ENCODE data around the gene ASL. TPM values are rescaled to one million over a fixed set of nuclear protein-coding genes. Genes with fewer than 3 reads are reported as not detected.
"Not testable (repeated sequence)": the region's sequence is repeated elsewhere in the genome, so short reads cannot be mapped to it uniquely, and the experiment has no call there.

Gene ASL
- total RNA-seq, 4 donors from 2014 or later: 14.6 to 29.0 (median 27.9) TPM

DNA sequence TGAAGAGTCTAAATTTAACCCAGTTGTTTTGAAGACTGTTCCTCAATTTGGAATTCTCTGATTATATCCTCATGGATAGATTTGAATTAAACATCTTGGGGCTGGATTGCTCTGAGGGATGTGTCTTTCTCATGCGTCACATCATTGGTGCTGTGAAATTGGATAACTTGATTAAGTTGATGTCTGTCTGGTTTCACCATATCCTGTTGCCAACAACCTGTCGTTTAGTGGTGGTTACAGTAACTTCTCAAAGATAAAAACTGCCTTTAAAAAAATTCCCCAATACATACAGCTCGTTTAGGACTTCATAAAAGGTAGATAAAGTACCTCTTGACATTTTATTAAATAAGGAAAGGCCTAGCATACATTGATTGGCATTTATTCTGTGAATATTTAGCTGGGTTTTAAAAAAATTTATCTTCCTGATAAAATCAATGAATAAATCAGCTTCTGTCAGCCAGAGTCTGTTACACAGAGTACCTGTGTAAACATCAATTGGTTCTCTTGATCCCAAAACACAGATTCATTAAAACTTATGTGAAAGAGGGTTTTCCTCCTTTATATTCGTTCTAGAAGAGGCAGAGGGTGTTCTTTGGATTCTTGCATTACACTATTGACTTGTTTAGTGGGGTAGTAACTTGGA lies 49.6 kb downstream of the ASL start:
- no peak for TF ChIP-seq POLR2A (IDR thresholded peaks at IDR 0.05)
- TF ChIP-seq CTCF (IDR thresholded peaks at IDR 0.05): no peak
- peak in 1 of 2 donors; percentile 6 for DNase-seq (ENCODE audit: low spot score in 2 of 2)
- H3K4me3 ChIP-seq (ENCODE audit: low read depth, poor library complexity, severe bottlenecking): no peak overlapping the region
- intact Hi-C loops (cut with DNase I; ENCODE audit: low total_unique reads): no loop called here
- 12 to 22% methylated on average over 4 of the region's 4 CpGs for WGBS, 2 donors

GRCh38 chr7:66125781-66126352 lies 50.2 kb downstream of the ASL start:
- intact Hi-C loops (cut with DNase I; ENCODE audit: low total_unique reads); H3K4me3 ChIP-seq (ENCODE audit: low read depth, poor library complexity, severe bottlenecking): not testable (repeated sequence)
- peak in 1 of 2 donors; percentile 18 for DNase-seq (ENCODE audit: low spot score in 2 of 2)
- 72 to 75% methylated on average over 6 of the region's 6 CpGs for WGBS, 2 donors

DNA sequence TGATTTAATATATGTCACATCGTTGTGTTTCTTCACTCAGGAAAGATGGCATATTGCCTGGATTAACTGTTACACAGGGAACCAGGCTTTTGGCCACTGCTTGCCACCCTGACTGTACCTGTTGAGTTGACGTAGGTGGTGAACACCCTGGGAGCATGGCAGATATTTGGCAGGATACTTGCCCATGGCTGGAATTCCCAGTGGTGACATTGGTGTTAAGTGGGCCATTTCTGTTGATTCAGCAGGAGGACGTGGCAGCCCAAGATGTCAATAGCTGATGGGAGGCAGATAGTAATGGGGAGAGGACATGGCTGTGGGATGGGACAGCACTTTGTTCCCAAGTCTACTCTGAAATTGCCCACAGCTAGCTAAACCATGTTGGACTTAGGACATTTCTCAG lies 51.6 kb downstream of the ASL start:
- intact Hi-C loops (cut with DNase I; ENCODE audit: low total_unique reads); H3K4me3 ChIP-seq (ENCODE audit: low read depth, poor library complexity, severe bottlenecking): not testable (repeated sequence)
- DNase-seq (ENCODE audit: low spot score in 2 of 2): peak in 1 of 2 donors; percentile 65
- WGBS, 2 donors: 65 to 73% methylated on average over 3 of the region's 3 CpGs

- intact Hi-C loops (cut with DNase I; ENCODE audit: low total_unique reads): no loop called here
- DNase-seq (ENCODE audit: low spot score in 2 of 2): peak in 1 of 2 donors; percentile 32
- WGBS, 2 donors: 68 to 69% methylated on average over 8 of the region's 8 CpGs
- TF ChIP-seq POLR2A (IDR thresholded peaks at IDR 0.05): no peak
- no peak for TF ChIP-seq CTCF (IDR thresholded peaks at IDR 0.05)
- H3K4me3 ChIP-seq (ENCODE audit: low read depth, poor library complexity, severe bottlenecking): no peak overlapping the region
Measured at GRCh38 chr7:66138994-66139752, 63.6 kb downstream of the ASL start.

GRCh38 chr7:66140924-66141323 lies 65.3 kb downstream of the ASL start:
- no peak for TF ChIP-seq CTCF (IDR thresholded peaks at IDR 0.05)
- TF ChIP-seq POLR2A (IDR thresholded peaks at IDR 0.05): no peak
- peak; percentile 72 to 93 for DNase-seq (ENCODE audit: low spot score in 2 of 2)
- WGBS, 2 donors: 17 to 19% methylated on average over 4 of the region's 4 CpGs
- H3K4me3 ChIP-seq (ENCODE audit: low read depth, poor library complexity, severe bottlenecking): no peak overlapping the region
- intact Hi-C loops (cut with DNase I; ENCODE audit: low total_unique reads): no loop called here

DNA sequence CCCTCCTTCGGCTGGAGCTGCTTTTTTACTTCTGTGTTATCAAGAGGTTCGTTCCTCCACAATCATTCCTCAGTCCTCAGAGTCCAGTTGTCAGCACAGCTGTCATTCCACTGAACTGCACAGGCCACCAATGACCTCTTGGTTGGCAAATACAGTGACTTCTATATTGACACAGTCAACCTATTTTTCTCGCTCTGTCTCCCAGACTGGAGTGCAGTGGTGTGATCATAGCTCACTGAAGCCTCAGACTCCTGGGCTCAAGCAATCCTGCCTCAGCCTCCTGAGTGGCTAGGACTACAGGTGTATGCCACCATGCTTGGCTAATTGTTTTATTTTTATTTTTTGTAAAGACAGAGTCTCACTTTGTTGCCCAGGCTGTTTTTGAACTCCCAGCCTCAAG lies 66.7 kb downstream of the ASL start:
- TF ChIP-seq POLR2A (IDR thresholded peaks at IDR 0.05) (no peak), CTCF (IDR thresholded peaks at IDR 0.05) (no peak)
- DNase-seq (ENCODE audit: low spot score in 2 of 2): peak in 1 of 2 donors; percentile 56
- no peak overlapping the region for H3K4me3 ChIP-seq (ENCODE audit: low read depth, poor library complexity, severe bottlenecking)
- intact Hi-C loops (cut with DNase I; ENCODE audit: low total_unique reads): no loop called here
- 89 to 97% methylated on average over 3 of the region's 3 CpGs for WGBS, 2 donors
